SK-N-SH (cell line): Measurements from ENCODE around the gene ZNF20. TPM values are rescaled to one million over a fixed set of nuclear protein-coding genes. Genes with fewer than 3 reads are reported as not detected.

Experiments
- CTCF ChIA-PET: fragments of 300-600, 350-600 bp; formaldehyde crosslinking; extraction: SDS; loops from one replicate; lab custom pipeline; 2021; lab: Yijun Ruan, JAX
- POLR2A ChIA-PET: fragments of 350-600 bp; sonication (Branson Sonifier 250); formaldehyde crosslinking; extraction: SDS; loops from one replicate; lab custom pipeline; 2020; ENCODE audit warnings: antibody characterized with exemption, inconsistent platforms; lab: Yijun Ruan, JAX
- DNase-seq: peaks from one replicate; pipeline ENCODE4 v3.0.0; 2012
- H2AFZ ChIP-seq: fragments of 200-600 bp; sonication (generic); 2 replicates; pipeline ENCODE4 v1.8.1; 2016; ENCODE audit warnings: antibody characterized with exemption, mild to moderate bottlenecking, low read depth
- H3F3A ChIP-seq: fragments of 200-600 bp; sonication (generic); replicated peaks from 2 replicates; pipeline ENCODE3; 2016; ENCODE audit warnings: antibody characterized with exemption, mild to moderate bottlenecking; ENCODE audit not compliant: insufficient read depth
- H3K27ac ChIP-seq, 2 experiments: fragments of 200-500 bp in 1 of 2; fragments of 200-600 bp in 1 of 2; sonication (Bioruptor generic) in 1 of 2; sonication (generic), shearing (Covaris generic) in 1 of 2; 2 replicates each; pipeline versions ENCODE4 v1.5.1 to v1.6.1; 2014 to 2016; ENCODE audit warnings: low read depth in 2 of 2, inconsistent platforms in 1 of 2, low read length in 1 of 2, mild to moderate bottlenecking in 1 of 2, mixed read lengths in 1 of 2
- H3K27me3 ChIP-seq: fragments of 200-600 bp; sonication (generic), shearing (Covaris generic); 2 replicates; pipeline ENCODE4 v1.6.1; 2016; ENCODE audit warnings: mixed run types; ENCODE audit not compliant: insufficient read depth
- H3K36me3 ChIP-seq, 2 experiments: fragments of 200-500 bp in 1 of 2; fragments of 200-600 bp in 1 of 2; sonication (Bioruptor generic) in 1 of 2; sonication (generic) in 1 of 2; replicated peaks in 1 of 2; 2 replicates each; pipeline versions ENCODE3 to v1.5.1; 2014 to 2016; ENCODE audit warnings: low read length in 1 of 2, mild to moderate bottlenecking in 1 of 2; ENCODE audit not compliant: insufficient read depth in 2 of 2, control insufficient read depth in 1 of 2
- H3K4me1 ChIP-seq, 2 experiments: fragments of 200-500 bp in 1 of 2; fragments of 200-600 bp in 1 of 2; sonication (Bioruptor generic) in 1 of 2; sonication (generic), shearing (Covaris generic) in 1 of 2; 2 replicates each; pipeline versions ENCODE4 v1.5.1 to v1.6.1; 2014 to 2016; ENCODE audit warnings: low read depth in 1 of 2, low read length in 1 of 2, mixed run types in 1 of 2; ENCODE audit not compliant: insufficient read depth in 2 of 2, control insufficient read depth in 1 of 2
- H3K4me2 ChIP-seq: fragments of 200-600 bp; sonication (generic), shearing (Covaris generic); 2 replicates; pipeline ENCODE4 v1.6.1; 2017; ENCODE audit warnings: mixed run types
- H3K4me3 ChIP-seq, 2 experiments: fragments of 200-500 bp in 1 of 2; fragments of 200-600 bp in 1 of 2; sonication (Bioruptor generic) in 1 of 2; sonication (generic), shearing (Covaris generic) in 1 of 2; 2 replicates each; pipeline versions ENCODE4 v1.5.1 to v1.8.1; 2014 to 2016; ENCODE audit warnings: low read depth in 2 of 2, inconsistent platforms in 1 of 2, low read length in 1 of 2, mild to moderate bottlenecking in 1 of 2, mixed read lengths in 1 of 2, moderate library complexity in 1 of 2
- H3K79me2 ChIP-seq: fragments of 200-600 bp; sonication (generic); 2 replicates; pipeline ENCODE4 v1.8.1; 2017; ENCODE audit warnings: mild to moderate bottlenecking; ENCODE audit not compliant: insufficient read depth
- H3K9ac ChIP-seq: fragments of 200-600 bp; sonication (generic); 2 replicates; pipeline ENCODE4 v1.6.1; 2017; ENCODE audit warnings: mixed run types
- H3K9me2 ChIP-seq: fragments of 200-600 bp; sonication (generic); 2 replicates; pipeline ENCODE4 v1.6.1; 2017; ENCODE audit warnings: mixed run types
- H3K9me3 ChIP-seq: fragments of 200-600 bp; sonication (generic); 2 replicates; pipeline ENCODE4 v1.6.1; 2017; ENCODE audit warnings: mixed run types, mild to moderate bottlenecking, moderate library complexity
- H4K20me1 ChIP-seq: fragments of 200-600 bp; sonication (generic); 2 replicates; pipeline ENCODE4 v1.6.1; 2017; ENCODE audit warnings: mild to moderate bottlenecking, mixed run types; ENCODE audit not compliant: insufficient read depth
- ELF1 ChIP-seq: IDR thresholded peaks from 2 replicates; pipeline ENCODE4 v1.4.0; 2012
- EP300 ChIP-seq, 2 experiments: IDR thresholded peaks; 2 replicates each; pipeline versions ENCODE4 v1.4.0 to v1.6.1; 2012; ENCODE audit warnings: borderline replicate concordance in 1 of 2, low read depth in 1 of 2, low read length in 1 of 2
- FOSL2 ChIP-seq: IDR thresholded peaks from 2 replicates; pipeline ENCODE4 v1.4.0; 2012; ENCODE audit warnings: low read depth, mild to moderate bottlenecking, moderate library complexity, borderline replicate concordance
- FOXM1 ChIP-seq: IDR thresholded peaks from 2 replicates; pipeline ENCODE4 v1.4.0; 2012; ENCODE audit warnings: low read depth, mild to moderate bottlenecking
- GATA2 ChIP-seq: sonication (generic); formaldehyde crosslinking; IDR thresholded peaks from 2 replicates; pipeline ENCODE4 v1.5.0; 2020; ENCODE audit warnings: mild to moderate bottlenecking, missing genetic modification reagents
- IRF3 ChIP-seq: fragments of 150-350 bp; IDR thresholded peaks from 2 replicates; pipeline ENCODE4 v1.6.1; 2016; ENCODE audit warnings: mild to moderate bottlenecking, low read depth, low read length
- MAX ChIP-seq: IDR thresholded peaks from 2 replicates; pipeline ENCODE4 v1.4.0; 2012; ENCODE audit warnings: low read depth
- MXI1 ChIP-seq: IDR thresholded peaks from 2 replicates; pipeline ENCODE4 v1.6.1; 2012; ENCODE audit warnings: mild to moderate bottlenecking, low read depth, low read length, improper control_type of control experiment
- NRF1 ChIP-seq: IDR thresholded peaks from 2 replicates; pipeline ENCODE4 v1.6.1; 2012; ENCODE audit warnings: low read depth, mild to moderate bottlenecking, low read length
- PBX3 ChIP-seq: IDR thresholded peaks from 2 replicates; pipeline ENCODE4; 2012
- POLR2AphosphoS5 ChIP-seq: IDR thresholded peaks from 2 replicates; pipeline ENCODE4 v1.6.1; 2012; ENCODE audit warnings: low read depth, low read length
- RFX5 ChIP-seq: IDR thresholded peaks from 2 replicates; pipeline ENCODE4 v1.6.1; 2012; ENCODE audit warnings: mild to moderate bottlenecking, improper control_type of control experiment, low read length
- SMC3 ChIP-seq: IDR thresholded peaks from 2 replicates; pipeline ENCODE4 v1.6.1; 2012; ENCODE audit warnings: low read depth, low read length, improper control_type of control experiment
- USF2 ChIP-seq: fragments of 150-350 bp; IDR thresholded peaks from 2 replicates; pipeline ENCODE4 v1.6.1; 2017; ENCODE audit warnings: antibody characterized with exemption, low read length, low read depth, borderline replicate concordance
- ZBTB33 ChIP-seq: IDR thresholded peaks from 2 replicates; pipeline ENCODE4 v1.4.0; 2012; ENCODE audit warnings: low read depth, borderline replicate concordance
- WGBS: methylation state at CpG from one replicate; pipeline ENCODE4 v1.1.6; 2017; ENCODE audit warnings: low lambda C conversion rate; 5-methylcytosine and 5-hydroxymethylcytosine counted together
- polyA plus RNA-seq, 3 experiments: library from polyadenylated mRNA; depleted of rRNA; stranded (reverse); fragments of >200 nt; gene quantifications; 2 replicates each; pipeline ENCODE4 v1.2.3, GENCODE V29; 2012

The ZNF20 gene
- polyA plus RNA-seq, 1 of the 3 experiments (the other 2 are of a cell fraction) = 1.8 TPM

GRCh38 chr19:12139269-12139668 lies 881 bp downstream of the ZNF20 start:
- H4K20me1 ChIP-seq = no peaks in the 10 kb centered on the region
- H3K4me1 ChIP-seq = peaks cover 0 to 8% of the 10 kb centered on the region in 2 experiments; a peak in 1 of 4 replicates
- H3F3A ChIP-seq = peaks cover 22% of the 10 kb centered on the region
- H2AFZ ChIP-seq = peak overlapping the region; percentile 92; the same call in 1 of the 2 replicates
- no peak for DNase-seq
- WGBS = 21% methylated on average over 13 of the region's 13 CpGs
- H3K9ac ChIP-seq = peak overlapping the region; percentile 89
- TF ChIP-seq GATA2 (CRISPR knock-in tag) = no peak
- no peak for TF ChIP-seq USF2
- TF ChIP-seq MXI1 = no peak
- TF ChIP-seq NRF1 = no peak
- no peak for TF ChIP-seq ELF1
- TF ChIP-seq POLR2AphosphoS5 = no peak
- TF ChIP-seq SMC3 = no peak
- no peak for TF ChIP-seq IRF3
- TF ChIP-seq MAX = no peak
- no peak for TF ChIP-seq FOSL2
- TF ChIP-seq FOXM1 = no peak
- TF ChIP-seq RFX5 = no peak
- TF ChIP-seq ZBTB33 = no peak
- no peak for TF ChIP-seq PBX3
- TF ChIP-seq EP300 (IDR thresholded peaks at IDR 0.05; ENCODE audit: borderline replicate concordance in 1 of 2, low read depth in 1 of 2, low read length in 1 of 2) = no peak
- POLR2A ChIA-PET = interaction anchor here (1.3 kb wide), 1 partner anchor 216 kb away, joined by 3 read pairs; no protein-coding TSS in a partner anchor
- CTCF ChIA-PET = interaction anchor here (0.9 to 3.4 kb wide), 14 partner anchors 11 to 342 kb away, joined by 3 to 78 read pairs (median 14); partner anchors contain the start of genes ZNF625 and ZNF763
- peaks cover 40% of the 10 kb centered on the region for H3K79me2 ChIP-seq
- peak overlapping the region; percentile 86 for H3K4me2 ChIP-seq
- peaks cover 15 to 58% of the 10 kb centered on the region in 2 experiments for H3K36me3 ChIP-seq
- H3K27me3 ChIP-seq = no peaks in the 10 kb centered on the region
- H3K9me2 ChIP-seq = no peaks in the 10 kb centered on the region
- H3K4me3 ChIP-seq = peak overlapping the region; percentile 66 to 99
- peak overlapping the region; percentile 83 to 89; a peak in 3 of 4 replicates for H3K27ac ChIP-seq
- H3K9me3 ChIP-seq = no peaks in the 10 kb centered on the region
